Activated naive CD4-positive, alpha-beta T cell treated with anti-CD3 and anti-CD28 coated beads, Interleukin-2, amount 50 U/mL, for 24 hours (primary cell): Measurements from ENCODE around the gene PLEKHA5.
"Not testable (repeated sequence)": the region's sequence is repeated elsewhere in the genome, so short reads cannot be mapped to it uniquely, and the experiment has no call there.

Source experiments
- H3K27ac Mint-ChIP-seq: one replicate; pipeline ENCODE4 v1.8.0; 2021; ENCODE audit warnings: mild to moderate bottlenecking, mixed read lengths
- H3K27me3 Mint-ChIP-seq: one replicate; pipeline ENCODE4 v1.8.0; 2021; ENCODE audit warnings: mixed read lengths
- H3K36me3 Mint-ChIP-seq: one replicate; pipeline ENCODE4 v1.8.0; 2021; ENCODE audit warnings: mixed read lengths
- H3K4me1 Mint-ChIP-seq: one replicate; pipeline ENCODE4 v1.8.0; 2021; ENCODE audit warnings: mixed read lengths
- H3K4me3 Mint-ChIP-seq: one replicate; pipeline ENCODE4 v1.8.0; 2021; ENCODE audit warnings: mild to moderate bottlenecking, mixed read lengths
- H3K9me3 Mint-ChIP-seq: one replicate; pipeline ENCODE4 v1.8.0; 2021; ENCODE audit warnings: mixed read lengths

PLEKHA5 gene

GRCh38 chr12:19306366-19306765 lies 176.8 kb downstream of the PLEKHA5 start:
- no peaks in the 10 kb centered on the region for H3K9me3 Mint-ChIP-seq
- H3K27me3 Mint-ChIP-seq: no peaks in the 10 kb centered on the region
- no peak overlapping the region for H3K27ac Mint-ChIP-seq
- H3K4me1 Mint-ChIP-seq: no peaks in the 10 kb centered on the region
- no peak overlapping the region for H3K4me3 Mint-ChIP-seq
- no peaks in the 10 kb centered on the region for H3K36me3 Mint-ChIP-seq

GRCh38 chr12:19307451-19307850 lies 177.9 kb downstream of the PLEKHA5 start:
- Mint-ChIP-seq H3K4me3 (no peak overlapping the region), H3K9me3 (no peaks in the 10 kb centered on the region), H3K27ac (no peak overlapping the region), H3K4me1 (no peaks in the 10 kb centered on the region), H3K36me3 (no peaks in the 10 kb centered on the region), H3K27me3 (no peaks in the 10 kb centered on the region)

GRCh38 chr12:19311165-19311564 lies 181.6 kb downstream of the PLEKHA5 start:
- no peaks in the 10 kb centered on the region for H3K36me3 Mint-ChIP-seq
- no peak overlapping the region for H3K27ac Mint-ChIP-seq
- H3K27me3 Mint-ChIP-seq: no peaks in the 10 kb centered on the region
- no peak overlapping the region for H3K4me3 Mint-ChIP-seq
- no peaks in the 10 kb centered on the region for H3K9me3 Mint-ChIP-seq
- no peaks in the 10 kb centered on the region for H3K4me1 Mint-ChIP-seq

GRCh38 chr12:19312637-19313036 lies 183.1 kb downstream of the PLEKHA5 start:
- H3K4me1 Mint-ChIP-seq: no peaks in the 10 kb centered on the region
- H3K9me3 Mint-ChIP-seq: no peaks in the 10 kb centered on the region
- no peak overlapping the region for H3K27ac Mint-ChIP-seq

GRCh38 chr12:19316425-19316824 lies 186.9 kb downstream of the PLEKHA5 start:
- Mint-ChIP-seq H3K27ac (no peak overlapping the region), H3K27me3 (no peaks in the 10 kb centered on the region), H3K4me3 (no peak overlapping the region), H3K4me1 (no peaks in the 10 kb centered on the region), H3K36me3 (no peaks in the 10 kb centered on the region), H3K9me3 (no peaks in the 10 kb centered on the region)

More at GRCh38 chr12:19312637-19313036, 183.1 kb downstream of the PLEKHA5 start:
- H3K4me3 Mint-ChIP-seq: no peak overlapping the region
- no peaks in the 10 kb centered on the region for H3K36me3 Mint-ChIP-seq
- no peaks in the 10 kb centered on the region for H3K27me3 Mint-ChIP-seq

- H3K27ac Mint-ChIP-seq: no peak overlapping the region
- H3K36me3 Mint-ChIP-seq: peaks cover 1% of the 10 kb centered on the region
- no peaks in the 10 kb centered on the region for H3K4me1 Mint-ChIP-seq
- H3K4me3 Mint-ChIP-seq: no peak overlapping the region
- H3K27me3 Mint-ChIP-seq: no peaks in the 10 kb centered on the region
- H3K9me3 Mint-ChIP-seq: no peaks in the 10 kb centered on the region
These were observed 192.8 kb downstream of the PLEKHA5 start for GRCh38 chr12:19322376-19322775.

GRCh38 chr12:19323805-19324204 lies 194.3 kb downstream of the PLEKHA5 start:
- Mint-ChIP-seq H3K9me3 (peaks cover 5% of the 10 kb centered on the region), H3K4me3 (no peak overlapping the region), H3K27me3 (no peaks in the 10 kb centered on the region)

GRCh38 chr12:19326102-19326501 lies 196.6 kb downstream of the PLEKHA5 start:
- H3K4me1 Mint-ChIP-seq: no peaks in the 10 kb centered on the region
- no peaks in the 10 kb centered on the region for H3K27me3 Mint-ChIP-seq
- peaks cover 5% of the 10 kb centered on the region for H3K9me3 Mint-ChIP-seq
- no peak overlapping the region for H3K4me3 Mint-ChIP-seq
- H3K36me3 Mint-ChIP-seq: peaks cover 1% of the 10 kb centered on the region
- no peak overlapping the region for H3K27ac Mint-ChIP-seq

More at GRCh38 chr12:19323805-19324204, 194.3 kb downstream of the PLEKHA5 start:
- Mint-ChIP-seq H3K4me1 (no peaks in the 10 kb centered on the region), H3K36me3 (peaks cover 1% of the 10 kb centered on the region), H3K27ac (no peak overlapping the region)

GRCh38 chr12:19332196-19332595 lies 202.7 kb downstream of the PLEKHA5 start:
- peaks cover 5% of the 10 kb centered on the region for H3K9me3 Mint-ChIP-seq
- H3K4me1 Mint-ChIP-seq: no peaks in the 10 kb centered on the region
- no peaks in the 10 kb centered on the region for H3K27me3 Mint-ChIP-seq
- no peak overlapping the region for H3K4me3 Mint-ChIP-seq
- peaks cover 1% of the 10 kb centered on the region for H3K36me3 Mint-ChIP-seq
- H3K27ac Mint-ChIP-seq: no peak overlapping the region

GRCh38 chr12:19338405-19338804 lies 208.9 kb downstream of the PLEKHA5 start:
- peaks cover 2% of the 10 kb centered on the region for H3K36me3 Mint-ChIP-seq
- no peaks in the 10 kb centered on the region for H3K27me3 Mint-ChIP-seq
- H3K4me1 Mint-ChIP-seq: no peaks in the 10 kb centered on the region
- H3K9me3 Mint-ChIP-seq: no peaks in the 10 kb centered on the region
- no peak overlapping the region for H3K4me3 Mint-ChIP-seq
- no peak overlapping the region for H3K27ac Mint-ChIP-seq

GRCh38 chr12:19350850-19351249 lies 221.3 kb downstream of the PLEKHA5 start:
- not testable (repeated sequence) for H3K36me3 Mint-ChIP-seq, H3K4me3 Mint-ChIP-seq, H3K27me3 Mint-ChIP-seq, H3K27ac Mint-ChIP-seq, H3K4me1 Mint-ChIP-seq, H3K9me3 Mint-ChIP-seq

GRCh38 chr12:19351346-19351745 lies 221.8 kb downstream of the PLEKHA5 start:
- Mint-ChIP-seq H3K27ac (no peak overlapping the region), H3K27me3 (no peaks in the 10 kb centered on the region), H3K4me3 (no peak overlapping the region), H3K4me1 (no peaks in the 10 kb centered on the region), H3K36me3 (peaks cover 2% of the 10 kb centered on the region), H3K9me3 (no peaks in the 10 kb centered on the region)

GRCh38 chr12:19369691-19370148 lies 240.2 kb downstream of the PLEKHA5 start:
- Mint-ChIP-seq H3K9me3 (no peaks in the 10 kb centered on the region), H3K27ac (no peak overlapping the region), H3K4me1 (no peaks in the 10 kb centered on the region), H3K36me3 (no peaks in the 10 kb centered on the region), H3K4me3 (no peak overlapping the region), H3K27me3 (no peaks in the 10 kb centered on the region)

- no peaks in the 10 kb centered on the region for H3K4me1 Mint-ChIP-seq
- no peak overlapping the region for H3K4me3 Mint-ChIP-seq
- no peaks in the 10 kb centered on the region for H3K27me3 Mint-ChIP-seq
- H3K36me3 Mint-ChIP-seq: no peaks in the 10 kb centered on the region
- no peak overlapping the region for H3K27ac Mint-ChIP-seq
- H3K9me3 Mint-ChIP-seq: no peaks in the 10 kb centered on the region
These were observed 244.1 kb downstream of the PLEKHA5 start for GRCh38 chr12:19373586-19373985.

- no peak overlapping the region for H3K27ac Mint-ChIP-seq
- no peak overlapping the region for H3K4me3 Mint-ChIP-seq
- H3K36me3 Mint-ChIP-seq: no peaks in the 10 kb centered on the region
- H3K27me3 Mint-ChIP-seq: no peaks in the 10 kb centered on the region
- no peaks in the 10 kb centered on the region for H3K9me3 Mint-ChIP-seq
- no peaks in the 10 kb centered on the region for H3K4me1 Mint-ChIP-seq
These were observed 246.4 kb downstream of the PLEKHA5 start for GRCh38 chr12:19375888-19376287.

- H3K4me3 Mint-ChIP-seq: no peak overlapping the region
- H3K9me3 Mint-ChIP-seq: no peaks in the 10 kb centered on the region
- no peaks in the 10 kb centered on the region for H3K4me1 Mint-ChIP-seq
- no peak overlapping the region for H3K27ac Mint-ChIP-seq
- H3K36me3 Mint-ChIP-seq: no peaks in the 10 kb centered on the region
- no peaks in the 10 kb centered on the region for H3K27me3 Mint-ChIP-seq
These were observed 247.2 kb downstream of the PLEKHA5 start for GRCh38 chr12:19376691-19377090.

GRCh38 chr12:19382111-19382526 lies 252.6 kb downstream of the PLEKHA5 start:
- Mint-ChIP-seq H3K36me3 (no peaks in the 10 kb centered on the region), H3K4me3 (no peak overlapping the region), H3K4me1 (no peaks in the 10 kb centered on the region), H3K27me3 (no peaks in the 10 kb centered on the region), H3K27ac (no peak overlapping the region), H3K9me3 (no peaks in the 10 kb centered on the region)
